IMR-90 (cell line): Measurements from ENCODE around the gene NRL. TPM values are rescaled to one million over a fixed set of nuclear protein-coding genes. Genes with fewer than 3 reads are reported as not detected.
A peak's percentile ranks its signal among the peaks of the same experiment; 100 is the strongest.

Experiments used
- ATAC-seq: fragments of 200-7000 bp; cut with Tn5 transposase; 2 replicates; pipeline ENCODE4 v1.9.1; 2020; ENCODE audit warnings: low read depth, mild to moderate bottlenecking, moderate library complexity
- BruUV-seq: library from RNA; stranded (reverse); fragments of 400-500 nt; replicated peaks from 2 replicates; lab custom pipeline; 2021; lab: Mats Ljungman, UMichigan
- CTCF ChIA-PET: fragments of 300-600 bp; formaldehyde crosslinking; extraction: SDS; loops from one replicate; lab custom pipeline; 2021; ENCODE audit warnings: antibody characterized with exemption; lab: Yijun Ruan, JAX
- POLR2A ChIA-PET: fragments of 300-600 bp; sonication (Branson Sonifier 250); formaldehyde crosslinking; loops from one replicate; lab custom pipeline; 2022; ENCODE audit warnings: antibody characterized with exemption; ENCODE audit not compliant: unreplicated experiment; lab: Charles Lee
- DNase-seq: peaks from one replicate; pipeline ENCODE4 v3.0.0; 2013
- H2AFZ ChIP-seq: replicated peaks from 2 replicates; pipeline ENCODE3; 2013; ENCODE audit warnings: low read length, mild to moderate bottlenecking; ENCODE audit not compliant: poor library complexity
- H2AK5ac ChIP-seq: 2 replicates; pipeline ENCODE4 v1.6.1; 2013; ENCODE audit warnings: low read depth, low read length, inconsistent platforms
- H2AK9ac ChIP-seq: replicated peaks from 2 replicates; pipeline ENCODE3; 2013; ENCODE audit warnings: mild to moderate bottlenecking, low read depth, low read length, moderate library complexity; ENCODE audit not compliant: poor library complexity
- H2BK120ac ChIP-seq: 2 replicates; pipeline ENCODE4 v1.6.1; 2013; ENCODE audit warnings: low read depth, low read length, inconsistent platforms
- H2BK15ac ChIP-seq: 3 replicates; pipeline ENCODE4 v1.6.1; 2013; ENCODE audit warnings: low read depth, low read length, inconsistent platforms
- H2BK20ac ChIP-seq: 2 replicates; pipeline ENCODE4 v1.6.1; 2013; ENCODE audit warnings: low read depth, mild to moderate bottlenecking, inconsistent platforms, low read length, moderate library complexity
- H2BK5ac ChIP-seq: 2 replicates; pipeline ENCODE4 v1.6.1; 2013; ENCODE audit warnings: mild to moderate bottlenecking, low read depth, low read length, inconsistent platforms; ENCODE audit not compliant: poor library complexity, severe bottlenecking
- H3K14ac ChIP-seq: replicated peaks from 2 replicates; pipeline ENCODE4 v1.6.1; 2013; ENCODE audit warnings: low read depth, low read length, inconsistent platforms
- H3K18ac ChIP-seq: 2 replicates; pipeline ENCODE4 v1.6.1; 2013; ENCODE audit warnings: low read depth, low read length, control low read depth
- H3K23ac ChIP-seq: 2 replicates; pipeline ENCODE4 v1.6.1; 2013; ENCODE audit warnings: low read depth, low read length, inconsistent platforms
- H3K27ac ChIP-seq: 2 replicates; pipeline ENCODE4 v1.5.1; 2013; ENCODE audit warnings: mild to moderate bottlenecking, control low read depth, low read length; ENCODE audit not compliant: insufficient read depth
- H3K27me3 ChIP-seq: 2 replicates; pipeline ENCODE4 v1.6.1; 2013; ENCODE audit warnings: low read length; ENCODE audit not compliant: control insufficient read depth, insufficient read depth
- H3K36me3 ChIP-seq: 2 replicates; pipeline ENCODE4 v1.6.1; 2013; ENCODE audit warnings: low read length, mixed read lengths; ENCODE audit not compliant: control insufficient read depth, insufficient read depth
- H3K4ac ChIP-seq: 2 replicates; pipeline ENCODE4 v1.6.1; 2013; ENCODE audit warnings: low read depth, low read length, inconsistent platforms
- H3K4me1 ChIP-seq: 2 replicates; pipeline ENCODE4 v1.6.1; 2013; ENCODE audit warnings: low read length, mixed read lengths; ENCODE audit not compliant: control insufficient read depth, insufficient read depth
- H3K4me2 ChIP-seq: 2 replicates; pipeline ENCODE4 v1.6.1; 2013; ENCODE audit warnings: low read depth, mild to moderate bottlenecking, control low read depth, low read length, moderate library complexity
- H3K4me3 ChIP-seq: 2 replicates; pipeline ENCODE4 v1.5.1; 2013; ENCODE audit warnings: low read depth, mild to moderate bottlenecking, control low read depth, low read length, moderate library complexity; ENCODE audit not compliant: insufficient read depth
- H3K56ac ChIP-seq: 2 replicates; pipeline ENCODE4 v1.6.1; 2013; ENCODE audit warnings: low read length, inconsistent platforms; ENCODE audit not compliant: insufficient read depth; ENCODE audit errors: extremely low read depth
- H3K79me1 ChIP-seq, 2 experiments: 2 replicates each; pipeline ENCODE4 v1.6.1; 2013; ENCODE audit warnings: low read length in 2 of 2, inconsistent platforms in 1 of 2, low read depth in 1 of 2
- H3K9ac ChIP-seq: 2 replicates; pipeline ENCODE4 v1.6.1; 2013; ENCODE audit warnings: low read depth, low read length, control low read depth
- H3K9me1 ChIP-seq: 2 replicates; pipeline ENCODE4 v1.6.1; 2013; ENCODE audit warnings: low read length, inconsistent platforms; ENCODE audit not compliant: insufficient read depth
- H3K9me3 ChIP-seq: 2 replicates; pipeline ENCODE4 v1.6.1; 2013; ENCODE audit warnings: low read length; ENCODE audit not compliant: control insufficient read depth, insufficient read depth
- H4K20me1 ChIP-seq: 2 replicates; pipeline ENCODE4 v1.6.1; 2013; ENCODE audit warnings: low read length, inconsistent platforms; ENCODE audit not compliant: insufficient read depth
- H4K5ac ChIP-seq: 2 replicates; pipeline ENCODE4 v1.6.1; 2013; ENCODE audit warnings: mild to moderate bottlenecking, low read depth, low read length, control low read depth
- H4K8ac ChIP-seq, 2 experiments: 2 replicates each; pipeline ENCODE4 v1.6.1; 2013; ENCODE audit warnings: low read depth in 2 of 2, low read length in 2 of 2, control low read depth in 1 of 2, inconsistent platforms in 1 of 2
- H4K91ac ChIP-seq: 2 replicates; pipeline ENCODE4 v1.6.1; 2013; ENCODE audit warnings: low read depth, low read length, inconsistent platforms; ENCODE audit not compliant: insufficient read depth
- BHLHE40 ChIP-seq: fragments of 150-350 bp; IDR thresholded peaks from 2 replicates; pipeline ENCODE4 v1.6.1; 2016; ENCODE audit warnings: mild to moderate bottlenecking, low read depth, low read length
- CEBPB ChIP-seq: IDR thresholded peaks from 2 replicates; pipeline ENCODE4 v1.6.1; 2012; ENCODE audit warnings: low read depth, low read length, improper control_type of control experiment
- CHD1 ChIP-seq: IDR thresholded peaks from 2 replicates; pipeline ENCODE4 v1.6.1; 2012; ENCODE audit warnings: low read depth, low read length, improper control_type of control experiment
- FOS ChIP-seq: fragments of 150-350 bp; IDR thresholded peaks from 2 replicates; pipeline ENCODE4 v1.6.1; 2016; ENCODE audit warnings: low read depth, low read length
- MAFK ChIP-seq: IDR thresholded peaks from 2 replicates; pipeline ENCODE4 v1.6.1; 2012; ENCODE audit warnings: low read depth, low read length, improper control_type of control experiment
- MAZ ChIP-seq: IDR thresholded peaks from 2 replicates; pipeline ENCODE4 v1.6.1; 2012; ENCODE audit warnings: low read depth, mild to moderate bottlenecking, low read length, improper control_type of control experiment, moderate library complexity, borderline replicate concordance
- MXI1 ChIP-seq: IDR thresholded peaks from 2 replicates; pipeline ENCODE4 v1.6.1; 2012; ENCODE audit warnings: low read depth, mild to moderate bottlenecking, low read length, moderate library complexity, borderline replicate concordance
- NFE2L2 ChIP-seq: fragments of 150-350 bp; IDR thresholded peaks from 2 replicates; pipeline ENCODE4 v1.6.1; 2016; ENCODE audit warnings: low read depth, mild to moderate bottlenecking, low read length
- RAD21 ChIP-seq: IDR thresholded peaks from 2 replicates; pipeline ENCODE4 v1.6.1; 2012; ENCODE audit warnings: low read length, improper control_type of control experiment
- RCOR1 ChIP-seq: IDR thresholded peaks from 2 replicates; pipeline ENCODE4 v1.6.1; 2012; ENCODE audit warnings: mild to moderate bottlenecking, low read length, improper control_type of control experiment; ENCODE audit not compliant: insufficient replicate concordance
- RFX5 ChIP-seq: IDR thresholded peaks from 2 replicates; pipeline ENCODE4 v1.8.0; 2012; ENCODE audit warnings: low read depth, mild to moderate bottlenecking, low read length, moderate library complexity
- SMC3 ChIP-seq: fragments of 150-350 bp; IDR thresholded peaks from 2 replicates; pipeline ENCODE4 v1.6.1; 2016; ENCODE audit warnings: low read depth, mild to moderate bottlenecking, antibody characterized with exemption, low read length, moderate library complexity
- WGBS, 2 experiments: methylation state at CpG; one replicate each; pipeline versions ENCODE4 v1.1.5 to v1.1.7; 2013; ENCODE audit warnings: missing lambda C conversion rate in 2 of 2; ENCODE audit not compliant: insufficient read length in 1 of 2; ENCODE audit errors: extremely low coverage in 2 of 2; 5-methylcytosine and 5-hydroxymethylcytosine counted together
- dilution Hi-C: fragments of 300-500 bp; cut with HindIII; formaldehyde crosslinking; loops from one replicate; pipeline ENCODE4 v1.14.3; 2018; ENCODE audit warnings: low sequenced_read_pairs; ENCODE audit not compliant: unreplicated experiment
- in situ Hi-C: fragments of 300-500 bp; cut with MboI; formaldehyde crosslinking; loops from 3 replicates; pipeline ENCODE4 v1.14.3; 2019; ENCODE audit warnings: low sequenced_read_pairs, inconsistent platforms, mixed read lengths
- intact Hi-C: fragments of 100-400 bp; cut with micrococcal nuclease; formaldehyde crosslinking; loops from 2 replicates; pipeline ENCODE4 v1.10.0; 2022
- polyA plus RNA-seq, 3 experiments: library from polyadenylated mRNA; depleted of rRNA; stranded (reverse); fragments of >200 nt; gene quantifications; 2 replicates each; pipeline ENCODE4 v1.2.3, GENCODE V29; 2012; ENCODE audit warnings: low replicate concordance in 1 of 3
- total RNA-seq: library from RNA; depleted of rRNA; stranded (reverse); fragments of >200 nt; gene quantifications from 2 replicates; pipeline ENCODE4 v1.2.3, GENCODE V29; 2012
- TF ChIP-seq, protein P1 (sequence below): fragments of 150-350 bp; IDR thresholded peaks from 2 replicates; pipeline ENCODE4 v1.6.1; 2017; ENCODE audit warnings: mild to moderate bottlenecking, antibody characterized with exemption, low read length, low read depth
- TF ChIP-seq, protein P2 (sequence below): conservative IDR thresholded peaks from 2 replicates; pipeline ENCODE4 v1.5.1; 2012; ENCODE audit warnings: mild to moderate bottlenecking, low read depth, low read length, improper control_type of control experiment

NRL gene
- total and polyA plus RNA-seq, 2 of the 4 experiments (the other 2 are of a cell fraction): 0.18 to 0.70 TPM

DNA sequence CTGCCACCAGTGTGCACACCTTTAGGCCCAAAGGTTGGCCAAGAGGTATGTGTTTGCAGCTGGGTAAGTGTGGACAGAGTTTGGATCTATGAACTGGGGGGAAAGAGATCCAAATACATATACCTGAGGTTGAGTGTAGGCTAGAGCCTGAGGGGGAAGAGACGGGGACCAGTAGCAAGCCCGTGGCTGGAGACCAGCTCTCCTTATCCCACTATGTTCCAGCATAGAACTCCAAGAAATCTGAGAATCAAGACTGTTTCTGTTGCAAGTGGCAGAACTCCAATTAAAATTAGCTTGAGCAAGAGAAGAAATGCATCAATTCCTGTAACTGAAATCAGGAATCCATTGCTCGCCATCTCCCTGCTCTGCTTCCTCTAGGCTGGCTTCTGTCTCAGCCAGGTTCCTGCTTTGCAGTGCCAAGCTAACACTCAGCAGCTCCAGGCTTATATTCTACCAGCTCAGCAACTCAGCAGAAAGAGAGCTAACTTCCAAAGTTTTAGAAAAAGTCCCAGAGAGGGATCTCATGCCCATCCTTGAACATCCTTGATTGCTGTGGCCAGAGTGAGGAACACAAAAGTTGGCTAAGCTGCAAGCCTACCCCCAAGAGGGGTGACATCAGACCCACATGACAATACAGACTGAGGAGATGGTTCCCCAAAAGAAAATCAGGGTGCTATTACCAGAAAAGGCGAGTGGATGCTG, 22.1 kb downstream of the NRL start:
- Histone ChIP-seq H3K18ac (no peak overlapping the region), H3K36me3 (no peaks in the 10 kb centered on the region), H3K4ac (peak overlapping the region; percentile 90), H2AK9ac (no peak overlapping the region), H2BK120ac (peak overlapping the region; percentile 49), H3K9ac (no peak overlapping the region), H4K20me1 (peaks cover 10% of the 10 kb centered on the region; the same call in 1 of the 2 replicates), H2BK5ac (no peak overlapping the region), H4K5ac (no peak overlapping the region; the same call in 1 of the 2 replicates), H3K56ac (no peak overlapping the region), H3K9me3 (no peaks in the 10 kb centered on the region), H2AK5ac (peak overlapping the region; percentile 36; the same call in 1 of the 2 replicates), H3K14ac (0 out of 2 replicates have a peak overlapping the region, but pooled peaks have one; percentile 65), H2BK15ac (no peak overlapping the region), H2BK20ac (peak overlapping the region; percentile 78), H4K8ac (peak overlapping the region in 1 of 2 experiments; percentile 94; a peak in 2 of 4 replicates), H3K9me1 (peaks cover 13% of the 10 kb centered on the region), H3K4me3 (no peak overlapping the region), H3K27ac (no peak overlapping the region), H3K23ac (no peak overlapping the region), H2AFZ (no peak overlapping the region), H4K91ac (peak overlapping the region; percentile 96; the same call in 1 of the 2 replicates), H3K79me1 (peaks cover 16 to 27% of the 10 kb centered on the region in 2 experiments), H3K4me2 (no peak overlapping the region), H3K4me1 (peaks cover 8% of the 10 kb centered on the region), H3K27me3 (no peaks in the 10 kb centered on the region; the same call in 1 of the 2 replicates)
- in situ Hi-C loops: loop anchor here (5.0 to 10.0 kb wide), 2 partner anchors 35 to 118 kb away; no protein-coding TSS in a partner anchor
- CTCF ChIA-PET: interaction anchor here (2.4 to 3.5 kb wide), 3 partner anchors 12 to 35 kb away, joined by 8 to 30 read pairs (median 15); no protein-coding TSS in a partner anchor
- dilution Hi-C loops: no loop called here
- 100% methylated on average over 1 of the region's 4 CpGs; no CpG with 5 or more reads in 1 of the 2 experiments for WGBS, 2 experiments
- BruUV-seq: no TSS peak
- POLR2A ChIA-PET: no interaction called here
- TF ChIP-seq NFE2L2: no peak
- TF ChIP-seq CHD1: no peak
- TF ChIP-seq RAD21: no peak
- TF ChIP-seq CEBPB: no peak
- TF ChIP-seq, protein P1, sequence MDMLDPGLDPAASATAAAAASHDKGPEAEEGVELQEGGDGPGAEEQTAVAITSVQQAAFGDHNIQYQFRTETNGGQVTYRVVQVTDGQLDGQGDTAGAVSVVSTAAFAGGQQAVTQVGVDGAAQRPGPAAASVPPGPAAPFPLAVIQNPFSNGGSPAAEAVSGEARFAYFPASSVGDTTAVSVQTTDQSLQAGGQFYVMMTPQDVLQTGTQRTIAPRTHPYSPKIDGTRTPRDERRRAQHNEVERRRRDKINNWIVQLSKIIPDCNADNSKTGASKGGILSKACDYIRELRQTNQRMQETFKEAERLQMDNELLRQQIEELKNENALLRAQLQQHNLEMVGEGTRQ: no peak
- TF ChIP-seq MAFK: no peak
- TF ChIP-seq, protein P2, sequence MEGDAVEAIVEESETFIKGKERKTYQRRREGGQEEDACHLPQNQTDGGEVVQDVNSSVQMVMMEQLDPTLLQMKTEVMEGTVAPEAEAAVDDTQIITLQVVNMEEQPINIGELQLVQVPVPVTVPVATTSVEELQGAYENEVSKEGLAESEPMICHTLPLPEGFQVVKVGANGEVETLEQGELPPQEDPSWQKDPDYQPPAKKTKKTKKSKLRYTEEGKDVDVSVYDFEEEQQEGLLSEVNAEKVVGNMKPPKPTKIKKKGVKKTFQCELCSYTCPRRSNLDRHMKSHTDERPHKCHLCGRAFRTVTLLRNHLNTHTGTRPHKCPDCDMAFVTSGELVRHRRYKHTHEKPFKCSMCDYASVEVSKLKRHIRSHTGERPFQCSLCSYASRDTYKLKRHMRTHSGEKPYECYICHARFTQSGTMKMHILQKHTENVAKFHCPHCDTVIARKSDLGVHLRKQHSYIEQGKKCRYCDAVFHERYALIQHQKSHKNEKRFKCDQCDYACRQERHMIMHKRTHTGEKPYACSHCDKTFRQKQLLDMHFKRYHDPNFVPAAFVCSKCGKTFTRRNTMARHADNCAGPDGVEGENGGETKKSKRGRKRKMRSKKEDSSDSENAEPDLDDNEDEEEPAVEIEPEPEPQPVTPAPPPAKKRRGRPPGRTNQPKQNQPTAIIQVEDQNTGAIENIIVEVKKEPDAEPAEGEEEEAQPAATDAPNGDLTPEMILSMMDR: no peak
- TF ChIP-seq RCOR1: no peak
- TF ChIP-seq FOS: no peak
- TF ChIP-seq MAZ: no peak
- TF ChIP-seq RFX5: no peak
- TF ChIP-seq SMC3: no peak
- TF ChIP-seq MXI1: no peak
- no peak for TF ChIP-seq BHLHE40
- ATAC-seq: no peak
- no peak for DNase-seq
- intact Hi-C loops: no loop called here
